Activated T-cell treated with anti-CD3 and anti-CD28 coated beads, Interleukin-2, amount 50 U/mL, for 1 hour (primary cell): ENCODE results near the gene CAPG.
"Not testable (repeated sequence)": the region's sequence is repeated elsewhere in the genome, so short reads cannot be mapped to it uniquely, and the experiment has no call there.

ENCODE experiments used
- DNase-seq: peaks from one replicate; pipeline ENCODE4 v3.0.0-alpha.2; 2020

The CAPG gene

GRCh38 chr2:85409845-85410583, at the start of gene CAPG:
Gene CAPG (minus strand): TSS chr2:85410366. CDS start chr2:85402145, 8,221 bp downstream.
- peak; percentile 52 for DNase-seq

GRCh38 chr2:85459771-85460170, 49.6 kb upstream of the CAPG start:
- DNase-seq, result no peak

GRCh38 chr2:85458601-85459563, 48.7 kb upstream of the CAPG start:
- DNase-seq, result no peak

GRCh38 chr2:85457877-85458316, 47.7 kb upstream of the CAPG start:
- DNase-seq, result no peak

GRCh38 chr2:85457043-85457442, 46.9 kb upstream of the CAPG start:
- no peak for DNase-seq

- no peak for DNase-seq
These were observed 45.5 kb upstream of the CAPG start for GRCh38 chr2:85455552-85456090.

- DNase-seq, result no peak
These were observed 43.4 kb upstream of the CAPG start for GRCh38 chr2:85453571-85453970.

GRCh38 chr2:85452237-85452636, 42.1 kb upstream of the CAPG start:
- DNase-seq, result no peak

GRCh38 chr2:85449214-85449588, 39.0 kb upstream of the CAPG start:
- DNase-seq, result no peak

GRCh38 chr2:85448461-85449213, 38.5 kb upstream of the CAPG start:
- DNase-seq, result no peak

- no peak for DNase-seq
These were observed 37.0 kb upstream of the CAPG start for GRCh38 chr2:85447222-85447585.

- DNase-seq, result no peak
These were observed 36.4 kb upstream of the CAPG start for GRCh38 chr2:85446296-85447221.

GRCh38 chr2:85445316-85446295, 35.4 kb upstream of the CAPG start:
- DNase-seq, result no peak

GRCh38 chr2:85444629-85445172, 34.5 kb upstream of the CAPG start:
- DNase-seq, result no peak

- DNase-seq, result no peak
These were observed 31.7 kb upstream of the CAPG start for GRCh38 chr2:85441864-85442263.

GRCh38 chr2:85440729-85441128, 30.6 kb upstream of the CAPG start:
- no peak for DNase-seq

- DNase-seq, result no peak
These were observed 29.8 kb upstream of the CAPG start for GRCh38 chr2:85439986-85440385.

- DNase-seq, result not testable (repeated sequence)
These were observed 29.4 kb upstream of the CAPG start for GRCh38 chr2:85439569-85439968.

GRCh38 chr2:85439025-85439472, 28.9 kb upstream of the CAPG start:
- DNase-seq, result no peak
